Activated CD4-positive, alpha-beta T cell treated with anti-CD3 and anti-CD28 coated beads, Interleukin-2, amount 10 ng/mL, durations not matched to agents 7 days and 5 days (primary cell): Measurements from ENCODE around the gene C16orf86. TPM values are rescaled to one million over a fixed set of nuclear protein-coding genes. Genes with fewer than 3 reads are reported as not detected.

ENCODE experiments used
- CTCF ChIA-PET: fragments of 350-600 bp; sonication (Branson Sonifier 250); formaldehyde crosslinking; loops from one replicate; lab custom pipeline; 2021; ENCODE audit warnings: antibody characterized with exemption; lab: Charles Lee
- POLR2A ChIA-PET: fragments of 350-600 bp; sonication (Branson Sonifier 250); formaldehyde crosslinking; loops from one replicate; lab custom pipeline; 2021; ENCODE audit warnings: antibody characterized with exemption; lab: Charles Lee
- DNase-seq: peaks from one replicate; pipeline ENCODE4 v3.0.0-alpha.2; 2020
- H3K27ac Mint-ChIP-seq: one replicate; pipeline ENCODE4 v1.8.0; 2021; ENCODE audit warnings: mild to moderate bottlenecking, moderate library complexity, mixed read lengths
- H3K27me3 Mint-ChIP-seq: one replicate; pipeline ENCODE4 v1.8.0; 2021; ENCODE audit warnings: mixed read lengths
- H3K36me3 Mint-ChIP-seq: one replicate; pipeline ENCODE4 v1.8.0; 2021; ENCODE audit warnings: low read depth, mixed read lengths
- H3K4me1 Mint-ChIP-seq: one replicate; pipeline ENCODE4 v1.8.0; 2021; ENCODE audit warnings: mixed read lengths
- H3K4me3 Mint-ChIP-seq: one replicate; pipeline ENCODE4 v1.8.0; 2021; ENCODE audit warnings: mild to moderate bottlenecking, moderate library complexity, mixed read lengths
- H3K9me3 Mint-ChIP-seq: one replicate; pipeline ENCODE4 v1.8.0; 2021; ENCODE audit warnings: mixed read lengths
- total RNA-seq, 2 experiments: library from RNA; stranded (reverse); gene quantifications; one replicate each; pipeline ENCODE4 v1.2.3, GENCODE V29; 2021

C16orf86 gene
- total RNA-seq, 2 experiments from 2014 or later, result 3.8 to 4.8 TPM

GRCh38 chr16:67648088-67648763, 18.4 kb upstream of the C16orf86 start:
- H3K36me3 Mint-ChIP-seq, result peaks cover 37% of the 10 kb centered on the region
- ChIA-PET POLR2A (no interaction called here), CTCF (interaction anchor here (1.1 to 6.7 kb wide), 5 partner anchors 11 to 128 kb away, joined by 4 to 67 read pairs (median 9); partner anchors contain the start of gene ACD)
- no peak overlapping the region for H3K4me3 Mint-ChIP-seq
- H3K27ac Mint-ChIP-seq, result no peak overlapping the region
- H3K27me3 Mint-ChIP-seq, result no peaks in the 10 kb centered on the region
- no peaks in the 10 kb centered on the region for H3K9me3 Mint-ChIP-seq
- peaks cover 29% of the 10 kb centered on the region for H3K4me1 Mint-ChIP-seq
- DNase-seq, result no peak

DNA sequence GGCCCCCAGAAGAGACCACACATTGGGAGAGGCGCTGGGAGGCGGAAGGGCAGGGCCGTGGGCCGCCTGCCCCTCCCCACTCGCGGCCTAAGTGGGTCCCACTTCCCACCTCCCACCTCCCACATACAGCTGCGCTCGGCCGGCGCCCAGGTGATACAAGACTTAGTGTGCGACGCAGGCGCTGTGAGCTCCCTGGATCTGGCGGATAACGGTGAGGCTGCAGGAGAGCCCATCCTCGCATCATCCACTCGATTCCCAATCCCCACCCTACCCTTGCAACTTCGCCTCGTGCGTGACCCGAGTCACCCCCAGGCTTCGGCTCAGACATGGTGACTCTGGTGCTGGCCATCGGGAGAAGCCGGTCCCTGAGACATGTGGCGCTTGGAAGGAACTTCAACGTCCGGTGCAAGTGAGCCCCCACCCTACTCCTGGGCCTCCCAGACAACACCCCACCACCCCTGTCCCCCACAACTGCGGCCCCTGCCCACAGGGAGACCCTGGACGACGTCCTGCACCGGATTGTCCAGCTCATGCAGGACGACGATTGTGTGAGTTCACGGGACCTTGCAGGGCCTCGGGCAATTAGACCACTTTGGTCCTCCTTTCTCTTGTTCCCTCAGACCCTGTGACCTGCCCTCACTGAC, 17.7 kb upstream of the C16orf86 start:
- no peak overlapping the region for H3K27ac Mint-ChIP-seq
- H3K4me3 Mint-ChIP-seq, result no peak overlapping the region
- ChIA-PET CTCF (interaction anchor here (0.7 to 6.7 kb wide), 5 partner anchors 10 to 128 kb away, joined by 3 to 67 read pairs (median 9); partner anchors contain the start of gene ACD), POLR2A (no interaction called here)
- DNase-seq, result no peak
- peaks cover 40% of the 10 kb centered on the region for H3K36me3 Mint-ChIP-seq
- no peaks in the 10 kb centered on the region for H3K9me3 Mint-ChIP-seq
- H3K27me3 Mint-ChIP-seq, result no peaks in the 10 kb centered on the region
- peaks cover 27% of the 10 kb centered on the region for H3K4me1 Mint-ChIP-seq

DNA sequence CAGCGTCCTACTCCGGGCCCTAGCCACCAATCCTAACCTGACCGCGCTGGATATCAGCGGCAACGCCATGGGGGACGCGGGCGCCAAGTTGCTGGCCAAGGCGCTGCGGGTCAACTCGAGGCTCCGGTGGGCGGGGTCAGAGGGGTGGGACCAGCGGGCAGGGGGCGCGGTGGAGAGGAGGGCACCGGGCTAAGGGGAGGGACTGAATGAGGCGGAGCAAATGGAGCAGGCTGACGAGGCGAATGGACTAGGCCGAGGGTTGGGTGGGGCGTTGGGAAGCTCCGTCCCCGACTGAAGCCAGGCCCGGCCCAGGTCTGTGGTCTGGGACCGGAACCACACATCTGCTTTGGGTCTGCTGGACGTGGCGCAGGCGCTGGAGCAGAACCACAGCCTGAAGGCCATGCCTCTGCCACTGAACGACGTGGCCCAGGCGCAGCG, 17.1 kb upstream of the C16orf86 start:
- Mint-ChIP-seq H3K4me1 (peaks cover 21% of the 10 kb centered on the region), H3K4me3 (no peak overlapping the region), H3K27ac (no peak overlapping the region), H3K27me3 (no peaks in the 10 kb centered on the region), H3K36me3 (peaks cover 41% of the 10 kb centered on the region), H3K9me3 (no peaks in the 10 kb centered on the region)
- POLR2A ChIA-PET, result no interaction called here
- no peak for DNase-seq
- CTCF ChIA-PET, result interaction anchor here (0.5 to 2.5 kb wide), 5 partner anchors 9 to 389 kb away, joined by 3 to 14 read pairs (median 6); partner anchors contain the start of gene ACD

- Mint-ChIP-seq H3K36me3 (peaks cover 45% of the 10 kb centered on the region), H3K4me1 (peaks cover 20% of the 10 kb centered on the region), H3K27ac (peak overlapping the region; percentile 46), H3K27me3 (no peaks in the 10 kb centered on the region), H3K4me3 (no peak overlapping the region), H3K9me3 (no peaks in the 10 kb centered on the region)
- no peak for DNase-seq
- POLR2A ChIA-PET, result no interaction called here
- CTCF ChIA-PET, result interaction anchor here (1.3 to 2.3 kb wide), 3 partner anchors 14 to 129 kb away, joined by 5 to 9 read pairs (median 6); no protein-coding TSS in a partner anchor
These were observed 16.6 kb upstream of the C16orf86 start for GRCh38 chr16:67650023-67650422.

DNA sequence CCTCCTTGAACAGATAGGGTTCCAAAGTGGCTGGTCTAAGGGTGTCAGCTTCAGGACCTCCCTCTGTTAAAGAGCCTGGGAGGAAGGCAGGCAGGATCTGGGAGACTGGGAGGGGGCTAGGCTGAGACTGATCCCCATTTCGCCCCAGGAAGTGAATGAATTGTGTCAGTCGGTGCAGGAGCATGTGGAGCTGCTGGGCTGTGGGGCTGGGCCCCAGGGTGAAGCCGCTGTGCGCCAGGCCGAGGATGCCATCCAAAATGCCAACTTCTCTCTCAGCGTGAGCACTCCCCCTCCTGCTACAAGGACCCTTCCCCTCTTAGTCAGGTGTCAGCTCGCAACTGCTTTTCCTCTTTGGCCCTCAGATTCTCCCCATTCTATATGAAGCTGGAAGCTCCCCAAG, 15.6 kb upstream of the C16orf86 start:
- ChIA-PET CTCF (interaction anchor here (0.6 to 1.9 kb wide), 5 partner anchors 13 to 170 kb away, joined by 3 to 6 read pairs (median 5); partner anchors contain the start of gene ATP6V0D1), POLR2A (no interaction called here)
- Mint-ChIP-seq H3K27ac (no peak overlapping the region), H3K4me3 (no peak overlapping the region), H3K9me3 (no peaks in the 10 kb centered on the region), H3K4me1 (peaks cover 21% of the 10 kb centered on the region), H3K27me3 (no peaks in the 10 kb centered on the region), H3K36me3 (peaks cover 51% of the 10 kb centered on the region)
- no peak for DNase-seq

DNA sequence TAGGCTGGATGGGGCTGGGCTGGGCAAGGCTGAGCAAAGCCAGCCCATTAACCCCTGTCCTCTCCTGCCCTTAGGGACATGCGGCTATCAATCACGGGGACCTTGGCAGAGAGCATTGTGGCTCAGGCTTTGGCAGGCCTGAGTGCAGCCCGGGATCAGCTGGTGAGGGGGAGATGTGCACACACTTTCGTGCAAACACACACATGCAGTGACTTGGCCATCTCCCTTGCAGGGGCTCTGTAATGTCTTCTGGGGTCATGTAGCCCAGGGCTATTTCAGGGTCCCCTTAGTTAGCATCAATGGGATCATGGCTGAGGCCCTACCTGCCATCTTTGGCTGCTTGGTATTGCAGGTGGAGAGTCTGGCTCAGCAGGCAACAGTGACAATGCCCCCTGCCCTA, 14.8 kb upstream of the C16orf86 start:
- POLR2A ChIA-PET, result no interaction called here
- Mint-ChIP-seq H3K36me3 (peaks cover 50% of the 10 kb centered on the region), H3K4me1 (peaks cover 17% of the 10 kb centered on the region), H3K27me3 (no peaks in the 10 kb centered on the region), H3K4me3 (no peak overlapping the region), H3K27ac (peak overlapping the region; percentile 6), H3K9me3 (no peaks in the 10 kb centered on the region)
- CTCF ChIA-PET, result interaction anchor here (0.7 to 1.3 kb wide), 5 partner anchors 16 to 171 kb away, joined by 3 to 6 read pairs (median 3); partner anchors contain the start of gene ATP6V0D1
- no peak for DNase-seq

DNA sequence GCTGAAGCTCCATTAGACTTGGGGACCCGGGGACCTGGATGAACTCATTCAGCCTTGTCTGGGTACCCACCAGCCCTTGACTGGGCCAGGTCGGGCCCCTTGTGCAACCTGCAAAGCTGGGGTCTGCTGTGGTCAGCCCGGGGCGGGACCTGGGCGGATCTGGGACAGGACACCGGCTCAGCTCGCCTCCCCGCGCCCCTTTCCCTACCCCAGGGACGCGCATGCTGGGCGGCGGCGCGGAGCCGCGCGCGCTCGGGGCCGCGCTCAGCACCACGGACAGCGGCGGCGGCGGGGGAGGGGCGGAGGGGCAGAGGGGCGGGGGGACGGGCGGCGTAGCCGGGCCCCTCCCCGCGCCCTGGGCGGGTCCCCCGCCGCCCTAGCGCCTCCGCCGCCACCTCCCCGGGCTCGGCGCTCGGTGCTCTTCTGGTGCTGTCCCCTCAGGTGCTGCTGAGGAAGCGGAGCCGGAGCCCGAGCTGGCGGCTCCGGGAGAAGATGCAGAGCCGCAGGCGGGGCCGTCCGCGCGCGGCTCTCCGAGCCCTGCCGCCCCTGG, 14.0 kb upstream of the C16orf86 start:
- CTCF ChIA-PET, result interaction anchor here (0.5 to 1.3 kb wide), 5 partner anchors 15 to 132 kb away, joined by 3 to 4 read pairs (median 3); no protein-coding TSS in a partner anchor
- Mint-ChIP-seq H3K9me3 (no peaks in the 10 kb centered on the region), H3K36me3 (peaks cover 49% of the 10 kb centered on the region), H3K4me3 (no peak overlapping the region), H3K27me3 (no peaks in the 10 kb centered on the region), H3K27ac (no peak overlapping the region), H3K4me1 (peaks cover 12% of the 10 kb centered on the region)
- DNase-seq, result no peak
- POLR2A ChIA-PET, result no interaction called here

- Mint-ChIP-seq H3K4me1 (peaks cover 14% of the 10 kb centered on the region), H3K27ac (no peak overlapping the region), H3K4me3 (no peak overlapping the region), H3K9me3 (no peaks in the 10 kb centered on the region), H3K27me3 (no peaks in the 10 kb centered on the region), H3K36me3 (peaks cover 53% of the 10 kb centered on the region)
- ChIA-PET CTCF (interaction anchor here (1.3 kb wide), 1 partner anchor 106 kb away, joined by 3 read pairs; no protein-coding TSS in a partner anchor), POLR2A (no interaction called here)
- no peak for DNase-seq
These were observed 13.4 kb upstream of the C16orf86 start for GRCh38 chr16:67653128-67653788.

DNA sequence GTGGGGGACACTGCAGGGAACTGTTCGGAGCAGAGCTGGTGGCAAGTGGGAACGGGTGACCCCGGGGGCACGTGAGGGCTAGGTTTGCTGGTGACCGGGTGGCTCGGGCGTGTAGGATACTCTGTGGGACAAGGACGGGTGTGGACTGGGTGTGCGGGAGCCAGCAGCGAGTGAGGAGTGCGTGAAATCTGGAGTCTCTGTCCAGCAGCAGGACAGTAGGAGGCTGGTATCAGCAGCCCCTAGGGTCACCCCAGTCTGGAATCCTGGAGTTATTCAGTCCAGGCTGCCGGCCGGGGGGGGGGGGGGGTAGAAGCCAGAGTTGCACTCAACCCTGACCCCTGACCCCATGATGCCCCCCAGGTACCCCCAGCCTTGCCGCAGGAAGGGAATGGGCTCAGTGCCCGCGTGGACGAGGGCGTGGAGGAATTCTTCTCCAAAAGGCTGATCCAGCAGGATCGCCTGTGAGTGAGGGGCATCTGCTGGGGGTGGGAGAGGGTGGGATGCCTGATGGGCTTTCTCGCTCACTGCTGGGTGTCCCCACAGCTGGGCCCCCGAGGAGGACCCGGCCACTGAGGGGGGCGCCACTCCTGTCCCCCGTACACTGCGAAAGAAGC, 12.7 kb upstream of the C16orf86 start:
- ChIA-PET POLR2A (no interaction called here), CTCF (no interaction called here)
- H3K27ac Mint-ChIP-seq, result no peak overlapping the region
- no peak for DNase-seq
- H3K36me3 Mint-ChIP-seq, result peaks cover 53% of the 10 kb centered on the region
- no peak overlapping the region for H3K4me3 Mint-ChIP-seq
- no peaks in the 10 kb centered on the region for H3K27me3 Mint-ChIP-seq
- H3K4me1 Mint-ChIP-seq, result peaks cover 20% of the 10 kb centered on the region
- H3K9me3 Mint-ChIP-seq, result no peaks in the 10 kb centered on the region

DNA sequence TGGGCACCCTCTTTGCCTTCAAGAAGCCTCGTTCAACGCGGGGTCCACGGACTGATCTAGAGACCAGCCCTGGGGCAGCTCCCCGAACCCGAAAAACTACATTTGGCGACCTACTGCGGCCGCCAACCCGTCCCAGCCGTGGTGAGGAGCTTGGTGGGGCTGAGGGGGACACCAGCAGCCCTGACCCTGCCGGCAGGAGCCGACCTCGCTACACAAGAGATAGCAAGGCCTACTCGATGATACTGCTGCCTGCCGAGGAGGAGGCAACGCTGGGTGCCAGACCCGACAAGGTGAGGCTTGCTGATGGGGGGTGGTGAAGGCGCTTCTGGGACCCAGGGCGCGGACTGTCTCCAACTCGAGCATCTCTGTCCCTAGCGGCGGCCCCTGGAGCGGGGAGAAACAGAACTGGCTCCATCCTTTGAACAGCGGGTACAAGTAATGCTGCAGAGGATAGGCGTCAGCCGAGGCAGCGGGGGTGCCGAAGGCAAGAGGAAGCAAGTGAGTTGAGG, 12.2 kb upstream of the C16orf86 start:
- H3K27me3 Mint-ChIP-seq, result no peaks in the 10 kb centered on the region
- no peak for DNase-seq
- H3K9me3 Mint-ChIP-seq, result no peaks in the 10 kb centered on the region
- no peak overlapping the region for H3K4me3 Mint-ChIP-seq
- peak overlapping the region; percentile 36 for H3K27ac Mint-ChIP-seq
- ChIA-PET CTCF (no interaction called here), POLR2A (no interaction called here)
- H3K4me1 Mint-ChIP-seq, result peaks cover 24% of the 10 kb centered on the region
- H3K36me3 Mint-ChIP-seq, result peaks cover 48% of the 10 kb centered on the region

GRCh38 chr16:67655363-67655762, 11.3 kb upstream of the C16orf86 start:
- ChIA-PET POLR2A (no interaction called here), CTCF (no interaction called here)
- no peak overlapping the region for H3K4me3 Mint-ChIP-seq
- no peak for DNase-seq
- no peaks in the 10 kb centered on the region for H3K27me3 Mint-ChIP-seq
- H3K36me3 Mint-ChIP-seq, result peaks cover 42% of the 10 kb centered on the region
- H3K4me1 Mint-ChIP-seq, result peaks cover 20% of the 10 kb centered on the region
- H3K9me3 Mint-ChIP-seq, result no peaks in the 10 kb centered on the region
- H3K27ac Mint-ChIP-seq, result no peak overlapping the region
